ENCODE data around the gene CORO2B.

Gene CORO2B

DNA sequence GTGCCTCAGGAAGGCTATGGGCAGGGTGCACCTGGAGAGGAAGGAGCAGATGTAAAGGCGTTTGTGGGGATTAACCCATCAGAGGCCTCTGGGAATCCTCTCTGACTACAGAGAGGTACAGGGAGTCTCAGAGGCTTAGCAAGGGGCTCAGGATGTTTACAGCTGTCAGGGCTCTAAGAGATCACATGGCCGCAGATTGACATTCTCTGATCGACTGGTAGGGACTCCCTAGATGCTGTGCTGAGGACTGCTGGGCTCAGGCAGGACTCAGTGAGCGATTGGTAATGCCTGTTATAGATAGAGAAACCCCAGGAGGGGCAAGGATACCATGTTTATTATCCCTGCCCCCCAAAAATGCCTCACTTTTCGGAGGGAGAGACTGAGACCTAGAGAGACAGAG is 103.5 kb downstream of the CORO2B start:
- ATAC-seq, result no peak
- TF ChIP-seq ZFP3 (CRISPR knock-in tag; IDR thresholded peaks at IDR 0.05) (no peak), GLIS3 (CRISPR knock-in tag; IDR thresholded peaks at IDR 0.05) (no peak), SNAI2 (CRISPR knock-in tag; IDR thresholded peaks at IDR 0.05) (no peak), CSDC2 (CRISPR knock-in tag; IDR thresholded peaks at IDR 0.05) (no peak), ZFP30 (CRISPR knock-in tag; IDR thresholded peaks at IDR 0.05) (no peak), PATZ1 (CRISPR knock-in tag; IDR thresholded peaks at IDR 0.05; ENCODE audit: borderline replicate concordance) (no peak), CREB5 (CRISPR knock-in tag; IDR thresholded peaks at IDR 0.05; ENCODE audit: low read depth) (no peak), ZNF8 (CRISPR knock-in tag; IDR thresholded peaks at IDR 0.05) (no peak), TOX (CRISPR knock-in tag; IDR thresholded peaks at IDR 0.05; ENCODE audit: borderline replicate concordance) (no peak), ZNF70 (CRISPR knock-in tag; IDR thresholded peaks at IDR 0.05) (no peak), ZC3H10 (CRISPR knock-in tag; IDR thresholded peaks at IDR 0.05) (no peak), BACH2 (CRISPR knock-in tag; IDR thresholded peaks at IDR 0.05; ENCODE audit: borderline replicate concordance) (no peak), TCF4 (CRISPR knock-in tag; IDR thresholded peaks at IDR 0.05; ENCODE audit: borderline replicate concordance) (no peak), ESRRG (CRISPR knock-in tag; IDR thresholded peaks at IDR 0.05) (no peak), ZNF565 (CRISPR knock-in tag; conservative IDR thresholded peaks at IDR 0.05; ENCODE audit: low read depth) (no peak), PPARA (CRISPR knock-in tag; IDR thresholded peaks at IDR 0.05; ENCODE audit: borderline replicate concordance) (no peak)
- TF ChIP-seq, protein P1, sequence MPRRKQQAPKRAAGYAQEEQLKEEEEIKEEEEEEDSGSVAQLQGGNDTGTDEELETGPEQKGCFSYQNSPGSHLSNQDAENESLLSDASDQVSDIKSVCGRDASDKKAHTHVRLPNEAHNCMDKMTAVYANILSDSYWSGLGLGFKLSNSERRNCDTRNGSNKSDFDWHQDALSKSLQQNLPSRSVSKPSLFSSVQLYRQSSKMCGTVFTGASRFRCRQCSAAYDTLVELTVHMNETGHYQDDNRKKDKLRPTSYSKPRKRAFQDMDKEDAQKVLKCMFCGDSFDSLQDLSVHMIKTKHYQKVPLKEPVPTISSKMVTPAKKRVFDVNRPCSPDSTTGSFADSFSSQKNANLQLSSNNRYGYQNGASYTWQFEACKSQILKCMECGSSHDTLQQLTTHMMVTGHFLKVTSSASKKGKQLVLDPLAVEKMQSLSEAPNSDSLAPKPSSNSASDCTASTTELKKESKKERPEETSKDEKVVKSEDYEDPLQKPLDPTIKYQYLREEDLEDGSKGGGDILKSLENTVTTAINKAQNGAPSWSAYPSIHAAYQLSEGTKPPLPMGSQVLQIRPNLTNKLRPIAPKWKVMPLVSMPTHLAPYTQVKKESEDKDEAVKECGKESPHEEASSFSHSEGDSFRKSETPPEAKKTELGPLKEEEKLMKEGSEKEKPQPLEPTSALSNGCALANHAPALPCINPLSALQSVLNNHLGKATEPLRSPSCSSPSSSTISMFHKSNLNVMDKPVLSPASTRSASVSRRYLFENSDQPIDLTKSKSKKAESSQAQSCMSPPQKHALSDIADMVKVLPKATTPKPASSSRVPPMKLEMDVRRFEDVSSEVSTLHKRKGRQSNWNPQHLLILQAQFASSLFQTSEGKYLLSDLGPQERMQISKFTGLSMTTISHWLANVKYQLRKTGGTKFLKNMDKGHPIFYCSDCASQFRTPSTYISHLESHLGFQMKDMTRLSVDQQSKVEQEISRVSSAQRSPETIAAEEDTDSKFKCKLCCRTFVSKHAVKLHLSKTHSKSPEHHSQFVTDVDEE (CRISPR knock-in tag; IDR thresholded peaks at IDR 0.05), result no peak

GRCh38 chr15:68683026-68683425 is 104.2 kb downstream of the CORO2B start:
- no peak for ATAC-seq
- TF ChIP-seq CSDC2 (CRISPR knock-in tag; IDR thresholded peaks at IDR 0.05), result no peak
- TF ChIP-seq CREB5 (CRISPR knock-in tag; IDR thresholded peaks at IDR 0.05; ENCODE audit: low read depth), result no peak
- TF ChIP-seq ZC3H10 (CRISPR knock-in tag; IDR thresholded peaks at IDR 0.05), result no peak
- no peak for TF ChIP-seq ZNF565 (CRISPR knock-in tag; conservative IDR thresholded peaks at IDR 0.05; ENCODE audit: low read depth)
- no peak for TF ChIP-seq TOX (CRISPR knock-in tag; IDR thresholded peaks at IDR 0.05; ENCODE audit: borderline replicate concordance)
- TF ChIP-seq ZNF70 (CRISPR knock-in tag; IDR thresholded peaks at IDR 0.05), result no peak
- TF ChIP-seq PATZ1 (CRISPR knock-in tag; IDR thresholded peaks at IDR 0.05; ENCODE audit: borderline replicate concordance), result no peak
- no peak for TF ChIP-seq ZNF8 (CRISPR knock-in tag; IDR thresholded peaks at IDR 0.05)
- no peak for TF ChIP-seq PPARA (CRISPR knock-in tag; IDR thresholded peaks at IDR 0.05; ENCODE audit: borderline replicate concordance)
- no peak for TF ChIP-seq TCF4 (CRISPR knock-in tag; IDR thresholded peaks at IDR 0.05; ENCODE audit: borderline replicate concordance)
- TF ChIP-seq CSRNP3 (CRISPR knock-in tag; IDR thresholded peaks at IDR 0.05), result no peak
- TF ChIP-seq RARB (CRISPR knock-in tag; IDR thresholded peaks at IDR 0.05), result no peak
- TF ChIP-seq ARNTL (CRISPR knock-in tag; IDR thresholded peaks at IDR 0.05; ENCODE audit: borderline replicate concordance, low read depth), result no peak

Measured in SK-N-SH treated with all-trans-retinoic acid at 6 μM for 48 hours (cell line).